SU-DHL-6 (cell line): ENCODE measurements around the gene ZNF423.

Experiments
- CTCF ChIP-seq: fragments of 200-600 bp; sonication (generic); IDR thresholded peaks from one replicate; pipeline ENCODE4 v1.5.1; 2017; ENCODE audit warnings: antibody characterized with exemption, mild to moderate bottlenecking, low read length, moderate library complexity; ENCODE audit not compliant: insufficient read depth, poor library complexity, severe bottlenecking
- EZH2phosphoT487 ChIP-seq: fragments of 200-600 bp; sonication (generic), shearing (Covaris generic); conservative IDR thresholded peaks from 2 replicates; pipeline ENCODE4 v1.6.1; 2018; ENCODE audit warnings: mild to moderate bottlenecking, antibody characterized with exemption, low read length, moderate library complexity, mixed read lengths

- TF ChIP-seq CTCF (no peak), EZH2phosphoT487 (no peak)
Measured at GRCh38 chr16:49703483-49703882, 152.4 kb downstream of the ZNF423 start.
